Prostate gland (tissue), 2 donors: Measurements from ENCODE around the gene NUDT2.

ENCODE experiments used
- POLR2A ChIP-seq: fragments of 450-650 bp; IDR thresholded peaks from one replicate; pipeline ENCODE4 v1.6.1; 2016; ENCODE audit warnings: antibody characterized with exemption, mild to moderate bottlenecking
- TF ChIP-seq, protein P1 (sequence below), 4 experiments: fragments of 200-600 bp in 2 of 4; fragments of 450-650 bp in 2 of 4; sonication (generic) in 2 of 4; IDR thresholded peaks; 1 replicate in 3 of 4; 2 replicates in 1 of 4; pipeline ENCODE4 v1.5.1; 2016 to 2019; ENCODE audit warnings: antibody characterized with exemption in 4 of 4, mild to moderate bottlenecking in 2 of 4, moderate library complexity in 2 of 4

DNA sequence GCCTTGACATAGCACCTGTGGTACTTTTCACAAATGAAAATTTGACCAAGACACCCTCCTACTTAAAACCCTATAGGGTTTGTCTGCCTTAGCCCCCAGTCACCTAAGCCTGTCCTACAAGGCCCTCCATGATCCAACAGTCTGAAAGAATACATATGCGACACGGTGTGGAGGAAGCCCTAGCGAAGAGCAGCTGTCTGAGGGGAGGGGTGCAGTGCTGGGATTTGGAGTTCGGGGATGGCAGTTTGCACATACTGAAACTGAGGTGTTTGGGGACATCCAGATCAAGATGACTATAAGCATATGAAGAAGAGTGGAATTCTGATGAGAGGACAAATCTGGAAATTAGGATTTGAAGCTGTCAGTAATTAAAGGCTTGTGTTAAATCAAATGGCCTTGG, 54.5 kb downstream of the NUDT2 start:
- TF ChIP-seq POLR2A = no peak
- TF ChIP-seq, protein P1, sequence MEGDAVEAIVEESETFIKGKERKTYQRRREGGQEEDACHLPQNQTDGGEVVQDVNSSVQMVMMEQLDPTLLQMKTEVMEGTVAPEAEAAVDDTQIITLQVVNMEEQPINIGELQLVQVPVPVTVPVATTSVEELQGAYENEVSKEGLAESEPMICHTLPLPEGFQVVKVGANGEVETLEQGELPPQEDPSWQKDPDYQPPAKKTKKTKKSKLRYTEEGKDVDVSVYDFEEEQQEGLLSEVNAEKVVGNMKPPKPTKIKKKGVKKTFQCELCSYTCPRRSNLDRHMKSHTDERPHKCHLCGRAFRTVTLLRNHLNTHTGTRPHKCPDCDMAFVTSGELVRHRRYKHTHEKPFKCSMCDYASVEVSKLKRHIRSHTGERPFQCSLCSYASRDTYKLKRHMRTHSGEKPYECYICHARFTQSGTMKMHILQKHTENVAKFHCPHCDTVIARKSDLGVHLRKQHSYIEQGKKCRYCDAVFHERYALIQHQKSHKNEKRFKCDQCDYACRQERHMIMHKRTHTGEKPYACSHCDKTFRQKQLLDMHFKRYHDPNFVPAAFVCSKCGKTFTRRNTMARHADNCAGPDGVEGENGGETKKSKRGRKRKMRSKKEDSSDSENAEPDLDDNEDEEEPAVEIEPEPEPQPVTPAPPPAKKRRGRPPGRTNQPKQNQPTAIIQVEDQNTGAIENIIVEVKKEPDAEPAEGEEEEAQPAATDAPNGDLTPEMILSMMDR (IDR thresholded peaks at IDR 0.05) = no peak
